Trophoblast cell (in vitro differentiated cells and primary cell): Measurements from ENCODE around the gene SPTBN2.

Source experiments
- DNase-seq, 2 donors: peaks; one replicate each; pipeline ENCODE4 v3.0.0-alpha.2; 2016
- H2AFZ ChIP-seq: 2 replicates; pipeline ENCODE4 v1.6.1; 2013; ENCODE audit warnings: low read length, moderate library complexity, mild to moderate bottlenecking; ENCODE audit not compliant: insufficient read depth, poor library complexity
- H2AK5ac ChIP-seq: 2 replicates; pipeline ENCODE4 v1.6.1; 2013; ENCODE audit warnings: mild to moderate bottlenecking, low read length
- H2BK120ac ChIP-seq: 2 replicates; pipeline ENCODE4 v1.6.1; 2013; ENCODE audit warnings: low read length, mild to moderate bottlenecking, moderate library complexity; ENCODE audit not compliant: insufficient read depth, poor library complexity
- H2BK12ac ChIP-seq: 2 replicates; pipeline ENCODE4 v1.6.1; 2013; ENCODE audit warnings: mild to moderate bottlenecking, low read length, moderate library complexity
- H2BK5ac ChIP-seq: 2 replicates; pipeline ENCODE4 v1.6.1; 2013; ENCODE audit warnings: low read length, low read depth, moderate library complexity, mild to moderate bottlenecking; ENCODE audit not compliant: poor library complexity
- H3K14ac ChIP-seq: 2 replicates; pipeline ENCODE4 v1.6.1; 2013; ENCODE audit warnings: mild to moderate bottlenecking, low read length
- H3K18ac ChIP-seq: 2 replicates; pipeline ENCODE4 v1.6.1; 2013; ENCODE audit warnings: mild to moderate bottlenecking, low read length
- H3K23ac ChIP-seq: 2 replicates; pipeline ENCODE4 v1.6.1; 2013; ENCODE audit warnings: low read length
- H3K27ac ChIP-seq: 2 replicates; pipeline ENCODE4 v1.5.1; 2013; ENCODE audit warnings: low read depth, mild to moderate bottlenecking, inconsistent platforms, low read length, moderate library complexity
- H3K27me3 ChIP-seq: 2 replicates; pipeline ENCODE4 v1.6.1; 2013; ENCODE audit warnings: inconsistent platforms, mild to moderate bottlenecking, low read length, moderate library complexity; ENCODE audit not compliant: insufficient read depth
- H3K36me3 ChIP-seq, 2 experiments: 1 replicate in 1 of 2; 2 replicates in 1 of 2; pipeline ENCODE4 v1.6.1; 2013; ENCODE audit warnings: low read length in 2 of 2, mild to moderate bottlenecking in 2 of 2, moderate library complexity in 1 of 2; ENCODE audit not compliant: insufficient read depth in 2 of 2, control insufficient read depth in 1 of 2
- H3K4ac ChIP-seq: 2 replicates; pipeline ENCODE4 v1.6.1; 2013; ENCODE audit warnings: low read depth, mild to moderate bottlenecking, low read length, moderate library complexity
- H3K4me1 ChIP-seq, 2 experiments: 1 replicate in 1 of 2; 2 replicates in 1 of 2; pipeline ENCODE4 v1.6.1; 2013; ENCODE audit warnings: low read length in 2 of 2, mild to moderate bottlenecking in 2 of 2, moderate library complexity in 1 of 2; ENCODE audit not compliant: insufficient read depth in 2 of 2, control insufficient read depth in 1 of 2
- H3K4me2 ChIP-seq: 2 replicates; pipeline ENCODE4 v1.6.1; 2013; ENCODE audit warnings: inconsistent platforms, mild to moderate bottlenecking, low read length, moderate library complexity
- H3K4me3 ChIP-seq: 2 replicates; pipeline ENCODE4 v1.5.1; 2013; ENCODE audit warnings: mild to moderate bottlenecking, low read depth, low read length, inconsistent platforms
- H3K79me1 ChIP-seq: one replicate; pipeline ENCODE4 v1.6.1; 2013; ENCODE audit warnings: low read length
- H3K79me2 ChIP-seq: 2 replicates; pipeline ENCODE4 v1.6.1; 2013; ENCODE audit warnings: low read length, mild to moderate bottlenecking; ENCODE audit not compliant: control insufficient read depth, insufficient read depth, poor library complexity
- H3K9ac ChIP-seq: 2 replicates; pipeline ENCODE4 v1.6.1; 2013; ENCODE audit warnings: mild to moderate bottlenecking, low read length
- H3K9me3 ChIP-seq: 2 replicates; pipeline ENCODE4 v1.6.1; 2013; ENCODE audit warnings: low read depth, mild to moderate bottlenecking, control low read depth, inconsistent platforms, low read length; ENCODE audit not compliant: insufficient read depth
- H4K12ac ChIP-seq: 2 replicates; pipeline ENCODE4 v1.6.1; 2013; ENCODE audit warnings: low read depth, mild to moderate bottlenecking, low read length, moderate library complexity
- H4K8ac ChIP-seq: 2 replicates; pipeline ENCODE4 v1.6.1; 2013; ENCODE audit warnings: low read depth, mild to moderate bottlenecking, low read length, moderate library complexity
- H4K91ac ChIP-seq: one replicate; pipeline ENCODE4 v1.6.1; 2013; ENCODE audit warnings: low read depth, mild to moderate bottlenecking, low read length, moderate library complexity
- WGBS: extraction: QIAGEN DNeasy Blood & Tissue Kit; methylation state at CpG from one replicate; pipeline ENCODE4 v1.1.7; 2013; ENCODE audit warnings: missing lambda C conversion rate; ENCODE audit not compliant: insufficient read length, insufficient coverage; ENCODE audit errors: extremely low coverage; 5-methylcytosine and 5-hydroxymethylcytosine counted together

The SPTBN2 gene

DNA sequence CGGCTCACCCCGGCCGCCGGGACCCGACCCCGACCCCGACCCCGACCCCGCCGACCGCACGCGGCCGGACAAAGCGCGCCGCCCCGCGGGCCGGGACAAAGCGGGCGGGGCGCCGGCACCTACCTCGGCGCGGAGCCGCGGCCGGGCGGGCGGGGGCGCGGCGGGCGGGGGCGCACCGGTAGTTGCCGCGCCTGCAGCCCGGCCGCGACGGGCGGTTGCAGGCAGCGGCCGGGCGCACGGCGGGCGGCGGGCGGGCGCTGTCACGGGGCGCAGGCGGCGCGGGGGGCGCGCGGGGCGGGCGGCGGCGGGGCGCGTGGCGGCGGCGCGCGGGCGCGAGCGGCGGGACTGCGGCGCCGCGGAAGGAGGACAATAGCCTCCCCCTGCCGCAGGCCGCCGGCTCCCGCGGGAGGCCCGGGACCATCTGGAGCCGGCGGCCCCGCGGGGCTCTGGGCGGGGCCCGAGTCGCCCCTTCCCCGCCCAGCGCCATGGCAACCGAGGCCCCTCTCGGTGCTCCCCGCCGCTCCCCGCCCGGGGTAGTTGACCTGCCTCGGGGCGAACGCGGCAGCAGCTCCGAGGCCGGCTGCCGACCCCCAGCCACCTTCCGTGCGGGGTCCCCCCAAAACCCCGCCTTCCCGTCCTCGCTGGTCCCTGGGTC lies 851 bp downstream of the SPTBN2 start:
- no peak overlapping the region for H3K23ac ChIP-seq
- peak overlapping the region; percentile 42 for H4K91ac ChIP-seq
- H2BK120ac ChIP-seq = peak overlapping the region; percentile 30
- H3K4me1 ChIP-seq = peaks cover 11 to 20% of the 10 kb centered on the region in 2 experiments
- no peak overlapping the region for H3K4ac ChIP-seq
- H3K4me2 ChIP-seq = peak overlapping the region; percentile 98
- H2AFZ ChIP-seq = peak overlapping the region; percentile 71
- no peak overlapping the region for H2BK5ac ChIP-seq
- H3K27me3 ChIP-seq = peaks cover 5% of the 10 kb centered on the region
- no CpG with 5 or more reads among the region's 114 CpGs for WGBS
- peak overlapping the region; percentile 10 for H2BK12ac ChIP-seq
- H3K18ac ChIP-seq = peak overlapping the region; percentile 62
- no peaks in the 10 kb centered on the region for H3K9me3 ChIP-seq
- no peak overlapping the region for H2AK5ac ChIP-seq
- H3K4me3 ChIP-seq = peak overlapping the region; percentile 73
- H3K9ac ChIP-seq = peak overlapping the region; percentile 66
- H3K79me1 ChIP-seq = peaks cover 6% of the 10 kb centered on the region
- no peaks in the 10 kb centered on the region for H3K79me2 ChIP-seq
- H4K12ac ChIP-seq = peak overlapping the region; percentile 52
- H4K8ac ChIP-seq = peak overlapping the region; percentile 59
- peak overlapping the region; percentile 28 for H3K14ac ChIP-seq
- DNase-seq = no peak
- no peaks in the 10 kb centered on the region for H3K36me3 ChIP-seq
- H3K27ac ChIP-seq = no peak overlapping the region

DNA sequence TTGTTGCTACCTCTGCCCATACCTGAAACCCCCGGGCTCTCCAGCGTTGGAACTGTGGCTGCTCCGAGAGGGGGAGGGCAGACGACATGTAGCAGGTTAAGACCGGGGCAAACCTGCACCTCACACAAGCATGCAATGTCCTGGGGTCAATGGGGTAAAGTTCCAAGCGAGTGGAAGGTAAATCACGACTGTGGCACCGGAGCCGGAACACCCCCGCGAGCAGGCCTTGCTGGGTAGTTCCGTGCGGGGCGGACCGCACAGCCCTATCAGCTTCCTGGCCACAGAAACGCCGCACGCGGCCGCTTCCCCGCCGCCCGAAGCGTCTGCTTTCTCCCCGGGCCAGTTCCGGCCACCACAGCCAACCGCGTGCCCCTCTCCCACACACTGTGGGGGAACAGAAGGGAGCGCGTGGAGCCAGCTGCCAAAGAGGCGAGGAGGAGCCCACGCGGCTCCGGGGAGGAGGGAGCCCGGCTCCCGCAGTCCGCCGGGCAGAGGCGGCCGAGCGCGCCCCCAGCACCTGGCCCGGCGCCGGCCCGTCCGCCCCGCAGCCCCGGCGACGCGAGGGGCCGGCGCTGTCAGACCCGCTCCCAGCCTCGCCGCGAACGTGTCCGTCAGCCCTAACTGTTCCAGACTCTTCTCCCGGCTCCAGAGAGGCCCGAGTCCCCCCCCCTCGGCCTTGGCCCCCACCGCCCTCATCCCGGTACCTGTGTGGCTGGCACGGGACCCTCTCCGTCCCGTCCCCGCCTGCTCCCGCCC lies 1.6 kb downstream of the SPTBN2 start:
- peak overlapping the region; percentile 41 for H2BK120ac ChIP-seq
- H2AFZ ChIP-seq = peak overlapping the region; percentile 91
- H3K4ac ChIP-seq = peak overlapping the region; percentile 70
- peak overlapping the region; percentile 79 for H4K8ac ChIP-seq
- peak overlapping the region; percentile 72 for H3K18ac ChIP-seq
- WGBS = no CpG with 5 or more reads among the region's 70 CpGs
- H3K36me3 ChIP-seq = no peaks in the 10 kb centered on the region
- no peak overlapping the region for H4K91ac ChIP-seq
- H3K4me3 ChIP-seq = peak overlapping the region; percentile 73
- H3K4me1 ChIP-seq = peaks cover 11 to 20% of the 10 kb centered on the region in 2 experiments
- peak overlapping the region; percentile 71 for H3K9ac ChIP-seq
- no peak overlapping the region for H2AK5ac ChIP-seq
- no peaks in the 10 kb centered on the region for H3K9me3 ChIP-seq
- H3K79me2 ChIP-seq = no peaks in the 10 kb centered on the region
- H3K4me2 ChIP-seq = peak overlapping the region; percentile 98
- no peak overlapping the region for H3K27ac ChIP-seq
- H3K14ac ChIP-seq = peak overlapping the region; percentile 77
- H3K79me1 ChIP-seq = peaks cover 6% of the 10 kb centered on the region
- H2BK12ac ChIP-seq = peak overlapping the region; percentile 62
- H2BK5ac ChIP-seq = no peak overlapping the region
- H3K27me3 ChIP-seq = peaks cover 5% of the 10 kb centered on the region
- DNase-seq = peak in 1 of 2 donors; percentile 31
- H3K23ac ChIP-seq = no peak overlapping the region
- peak overlapping the region; percentile 16 for H4K12ac ChIP-seq

DNA sequence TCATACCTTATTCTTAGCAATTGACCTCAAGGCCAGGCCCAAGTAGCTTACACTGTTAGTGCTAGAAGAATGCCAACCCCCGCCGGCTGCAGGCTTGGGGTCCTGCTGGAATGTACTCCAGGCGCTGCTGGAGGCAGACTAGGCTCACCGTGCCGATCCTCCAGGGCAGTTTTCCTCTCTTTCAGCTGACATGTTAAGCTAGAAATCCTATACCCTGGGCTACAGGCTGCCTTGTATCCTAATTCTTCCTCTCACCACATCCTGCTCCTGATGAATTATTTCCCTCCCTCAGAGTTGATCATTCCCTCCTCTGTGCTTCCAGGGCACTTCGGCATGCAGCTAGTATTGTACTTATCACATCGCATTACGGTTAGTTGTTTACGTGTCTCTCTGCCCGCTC lies 3.4 kb downstream of the SPTBN2 start:
- no peak overlapping the region for H3K4me3 ChIP-seq

DNA sequence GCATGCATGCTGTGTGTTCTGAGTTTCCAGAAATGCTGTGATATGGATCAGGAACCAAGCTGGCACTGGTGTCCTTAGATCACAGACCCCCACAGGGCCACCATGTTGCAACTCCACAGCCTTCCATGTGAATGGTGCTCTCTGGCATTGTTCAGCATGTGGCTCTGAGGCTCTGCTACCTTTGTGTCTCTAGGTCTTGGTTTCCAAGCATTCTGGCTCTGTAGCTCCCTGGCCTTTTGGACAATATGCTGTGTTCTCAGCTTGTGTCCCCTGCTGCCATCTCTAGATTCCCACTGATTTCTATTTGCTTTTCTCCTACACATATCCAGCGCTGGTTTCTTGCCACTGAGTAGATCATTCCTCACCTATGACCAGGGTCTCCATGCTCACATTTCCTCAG lies 3.9 kb downstream of the SPTBN2 start:
- no peak overlapping the region for H3K14ac ChIP-seq
- peaks cover 5% of the 10 kb centered on the region for H3K27me3 ChIP-seq
- H2BK12ac ChIP-seq = no peak overlapping the region
- no peaks in the 10 kb centered on the region for H3K36me3 ChIP-seq
- peaks cover 6% of the 10 kb centered on the region for H3K79me1 ChIP-seq
- H2BK120ac ChIP-seq = no peak overlapping the region
- peaks cover 17 to 27% of the 10 kb centered on the region in 2 experiments for H3K4me1 ChIP-seq
- no peak overlapping the region for H4K91ac ChIP-seq
- no peak overlapping the region for H2AK5ac ChIP-seq
- no peak overlapping the region for H3K23ac ChIP-seq
- WGBS = no CpG with 5 or more reads among the region's 1 CpG
- no peaks in the 10 kb centered on the region for H3K9me3 ChIP-seq
- no peak overlapping the region for H2BK5ac ChIP-seq
- no peak overlapping the region for H4K12ac ChIP-seq
- H3K9ac ChIP-seq = no peak overlapping the region
- no peak overlapping the region for H3K4me3 ChIP-seq
- no peak for DNase-seq
- H3K4ac ChIP-seq = no peak overlapping the region
- H4K8ac ChIP-seq = no peak overlapping the region
- no peak overlapping the region for H2AFZ ChIP-seq
- no peak overlapping the region for H3K4me2 ChIP-seq
- H3K18ac ChIP-seq = no peak overlapping the region
- H3K27ac ChIP-seq = no peak overlapping the region
- H3K79me2 ChIP-seq = no peaks in the 10 kb centered on the region

More for the DNA sequence above, 3.4 kb downstream of the SPTBN2 start:
- Histone ChIP-seq H3K79me2 (no peaks in the 10 kb centered on the region), H3K18ac (no peak overlapping the region), H2AK5ac (no peak overlapping the region), H3K4me1 (peaks cover 12 to 22% of the 10 kb centered on the region in 2 experiments), H2BK5ac (no peak overlapping the region), H3K4me2 (no peak overlapping the region), H3K9ac (no peak overlapping the region), H4K91ac (no peak overlapping the region), H4K8ac (no peak overlapping the region), H4K12ac (no peak overlapping the region), H3K36me3 (no peaks in the 10 kb centered on the region), H3K14ac (no peak overlapping the region), H3K79me1 (peaks cover 6% of the 10 kb centered on the region), H3K4ac (no peak overlapping the region), H2BK12ac (no peak overlapping the region), H3K23ac (no peak overlapping the region), H3K9me3 (no peaks in the 10 kb centered on the region), H2BK120ac (no peak overlapping the region), H3K27ac (no peak overlapping the region), H3K27me3 (peaks cover 5% of the 10 kb centered on the region), H2AFZ (no peak overlapping the region)
- DNase-seq = no peak
- no CpG with 5 or more reads among the region's 10 CpGs for WGBS
